Activated CD8-positive, alpha-beta T cell treated with anti-CD3 and anti-CD28 coated beads for 36 hours (primary cell): ENCODE measurements around the gene ZMYND8. TPM values are rescaled to one million over a fixed set of nuclear protein-coding genes. Genes with fewer than 3 reads are reported as not detected.

Source experiments
- ATAC-seq: fragments of 200-7000 bp; cut with Tn5 transposase; one replicate; pipeline ENCODE4 v1.10.0; 2021; ENCODE audit warnings: mild to moderate bottlenecking, moderate library complexity
- CTCF ChIA-PET: fragments of 350-600 bp; sonication (Branson Sonifier 250); formaldehyde crosslinking; loops from one replicate; lab custom pipeline; 2021; ENCODE audit warnings: antibody characterized with exemption; lab: Charles Lee
- POLR2A ChIA-PET: fragments of 350-600 bp; sonication (Branson Sonifier 250); formaldehyde crosslinking; loops from one replicate; lab custom pipeline; 2021; ENCODE audit warnings: antibody characterized with exemption; lab: Charles Lee
- DNase-seq: peaks from one replicate; pipeline ENCODE4 v3.0.0-alpha.2; 2020
- H3K27ac Mint-ChIP-seq: one replicate; pipeline ENCODE4 v1.8.0; 2021; ENCODE audit warnings: mild to moderate bottlenecking, mixed read lengths
- H3K27me3 Mint-ChIP-seq: one replicate; pipeline ENCODE4 v1.8.0; 2021; ENCODE audit warnings: mixed read lengths
- H3K36me3 Mint-ChIP-seq: one replicate; pipeline ENCODE4 v1.8.0; 2021; ENCODE audit warnings: low read depth, mixed read lengths
- H3K4me1 Mint-ChIP-seq: one replicate; pipeline ENCODE4 v1.8.0; 2021; ENCODE audit warnings: low read depth, mixed read lengths
- H3K4me3 Mint-ChIP-seq: one replicate; pipeline ENCODE4 v1.8.0; 2021; ENCODE audit warnings: mild to moderate bottlenecking, moderate library complexity, mixed read lengths
- H3K9me3 Mint-ChIP-seq: one replicate; pipeline ENCODE4 v1.8.0; 2021; ENCODE audit warnings: mixed read lengths
- intact Hi-C: fragments of 100-400 bp; cut with micrococcal nuclease; formaldehyde crosslinking; loops from one replicate; pipeline ENCODE4 v1.10.0; 2022
- total RNA-seq, 2 experiments: library from RNA; stranded (reverse); gene quantifications; one replicate each; pipeline ENCODE4 v1.2.3, GENCODE V29; 2021
- TF ChIP-seq, protein P1 (sequence below): fragments of 200-600 bp; IDR thresholded peaks from one replicate; pipeline ENCODE4 v1.8.0; 2022; ENCODE audit warnings: antibody characterized with exemption, mild to moderate bottlenecking

The ZMYND8 gene
- total RNA-seq, 2 experiments from 2014 or later: 31.9 to 33.4 TPM

GRCh38 chr20:47355489-47356219 lies 845 bp downstream of the ZMYND8 start:
- ChIA-PET POLR2A (interaction anchor here (0.6 to 3.4 kb wide), 12 partner anchors 10 to 148 kb away, joined by 3 to 22 read pairs (median 5); no protein-coding TSS in a partner anchor), CTCF (interaction anchor here (0.6 to 13.7 kb wide), 9 partner anchors 8 to 834 kb away, joined by 3 to 151 read pairs (median 5); no protein-coding TSS in a partner anchor)
- TF ChIP-seq, protein P1, sequence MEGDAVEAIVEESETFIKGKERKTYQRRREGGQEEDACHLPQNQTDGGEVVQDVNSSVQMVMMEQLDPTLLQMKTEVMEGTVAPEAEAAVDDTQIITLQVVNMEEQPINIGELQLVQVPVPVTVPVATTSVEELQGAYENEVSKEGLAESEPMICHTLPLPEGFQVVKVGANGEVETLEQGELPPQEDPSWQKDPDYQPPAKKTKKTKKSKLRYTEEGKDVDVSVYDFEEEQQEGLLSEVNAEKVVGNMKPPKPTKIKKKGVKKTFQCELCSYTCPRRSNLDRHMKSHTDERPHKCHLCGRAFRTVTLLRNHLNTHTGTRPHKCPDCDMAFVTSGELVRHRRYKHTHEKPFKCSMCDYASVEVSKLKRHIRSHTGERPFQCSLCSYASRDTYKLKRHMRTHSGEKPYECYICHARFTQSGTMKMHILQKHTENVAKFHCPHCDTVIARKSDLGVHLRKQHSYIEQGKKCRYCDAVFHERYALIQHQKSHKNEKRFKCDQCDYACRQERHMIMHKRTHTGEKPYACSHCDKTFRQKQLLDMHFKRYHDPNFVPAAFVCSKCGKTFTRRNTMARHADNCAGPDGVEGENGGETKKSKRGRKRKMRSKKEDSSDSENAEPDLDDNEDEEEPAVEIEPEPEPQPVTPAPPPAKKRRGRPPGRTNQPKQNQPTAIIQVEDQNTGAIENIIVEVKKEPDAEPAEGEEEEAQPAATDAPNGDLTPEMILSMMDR: no peak
- peaks cover 40% of the 10 kb centered on the region for H3K4me1 Mint-ChIP-seq
- no peaks in the 10 kb centered on the region for H3K9me3 Mint-ChIP-seq
- no peak for ATAC-seq
- peak overlapping the region; percentile 97 for H3K4me3 Mint-ChIP-seq
- intact Hi-C loops: no loop called here
- no peaks in the 10 kb centered on the region for H3K27me3 Mint-ChIP-seq
- peaks cover 38% of the 10 kb centered on the region for H3K36me3 Mint-ChIP-seq
- H3K27ac Mint-ChIP-seq: peak overlapping the region; percentile 95
- DNase-seq: peak; percentile 26

DNA sequence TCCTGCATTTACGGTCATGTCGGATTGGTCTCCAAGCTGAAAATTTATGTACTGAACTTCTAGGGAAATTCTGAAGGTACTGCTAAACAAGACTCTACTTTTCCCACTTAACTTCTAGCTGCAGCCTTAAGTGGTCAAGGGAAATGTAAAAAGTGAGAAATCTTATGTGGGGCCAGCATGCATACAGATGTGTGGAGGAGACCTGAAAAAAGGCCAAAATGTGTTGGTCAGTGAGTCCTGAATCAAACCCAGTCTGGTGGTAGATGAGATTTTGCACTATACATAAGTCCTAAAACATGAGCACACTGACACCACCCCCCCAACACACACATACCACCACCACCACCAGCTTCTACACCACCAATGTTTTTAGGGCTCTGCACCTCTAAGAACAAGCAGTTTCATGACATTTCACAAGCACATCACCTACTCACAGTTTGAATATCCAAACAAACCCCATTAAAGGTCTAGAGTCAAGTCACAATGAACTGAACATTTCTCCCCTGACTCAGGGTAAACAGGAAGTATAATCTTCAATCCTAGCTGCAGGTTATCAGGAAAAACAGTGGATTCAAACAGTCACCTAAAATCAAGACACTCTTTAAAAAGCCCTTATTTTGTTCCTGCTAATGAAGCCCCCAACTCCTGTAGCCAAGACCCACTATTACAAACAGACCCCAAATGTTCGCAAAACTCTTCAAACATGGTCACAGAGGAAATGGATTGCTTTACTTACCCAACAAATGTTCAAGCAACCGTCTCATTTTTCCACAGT lies 1.6 kb downstream of the ZMYND8 start:
- DNase-seq: peak; percentile 43
- no peaks in the 10 kb centered on the region for H3K27me3 Mint-ChIP-seq
- ChIA-PET CTCF (interaction anchor here (0.7 to 13.7 kb wide), 3 partner anchors 28 to 113 kb away, joined by 3 to 151 read pairs (median 95); no protein-coding TSS in a partner anchor), POLR2A (interaction anchor here (0.6 to 1.4 kb wide), 3 partner anchors 10 to 250 kb away, joined by 3 read pairs; no protein-coding TSS in a partner anchor)
- intact Hi-C loops: loop anchor here (5.0 kb wide), 1 partner anchor 38 kb away; no protein-coding TSS in a partner anchor
- no peak for ATAC-seq
- peak overlapping the region; percentile 97 for H3K4me3 Mint-ChIP-seq
- H3K36me3 Mint-ChIP-seq: peaks cover 38% of the 10 kb centered on the region
- TF ChIP-seq, protein P1: no peak
- peak overlapping the region; percentile 95 for H3K27ac Mint-ChIP-seq
- H3K4me1 Mint-ChIP-seq: peaks cover 40% of the 10 kb centered on the region
- no peaks in the 10 kb centered on the region for H3K9me3 Mint-ChIP-seq

DNA sequence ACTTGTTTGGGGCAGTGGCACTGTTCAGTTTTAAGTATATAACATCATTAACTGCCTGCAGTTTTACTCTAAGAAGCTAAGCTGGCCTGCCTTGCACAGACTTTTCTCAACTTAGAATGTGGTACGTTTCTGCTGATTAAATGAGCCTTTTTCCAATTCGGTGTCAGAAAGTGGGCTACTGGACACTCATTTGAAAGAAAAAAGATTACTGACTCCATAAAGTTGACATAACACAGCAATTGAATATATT lies 2.1 kb downstream of the ZMYND8 start:
- intact Hi-C loops: loop anchor here (5.0 kb wide), 1 partner anchor 37 kb away; no protein-coding TSS in a partner anchor
- H3K27me3 Mint-ChIP-seq: no peaks in the 10 kb centered on the region
- DNase-seq: no peak
- peaks cover 38% of the 10 kb centered on the region for H3K36me3 Mint-ChIP-seq
- ATAC-seq: no peak
- peak overlapping the region; percentile 97 for H3K4me3 Mint-ChIP-seq
- no peaks in the 10 kb centered on the region for H3K9me3 Mint-ChIP-seq
- TF ChIP-seq, protein P1: no peak
- peak overlapping the region; percentile 95 for H3K27ac Mint-ChIP-seq
- H3K4me1 Mint-ChIP-seq: peaks cover 40% of the 10 kb centered on the region
- ChIA-PET CTCF (interaction anchor here (0.7 to 13.7 kb wide), 3 partner anchors 28 to 113 kb away, joined by 3 to 151 read pairs (median 95); no protein-coding TSS in a partner anchor), POLR2A (interaction anchor here (1.4 kb wide), 1 partner anchor 66 kb away, joined by 3 read pairs; no protein-coding TSS in a partner anchor)

- ATAC-seq (no peak), DNase-seq (no peak)
- TF ChIP-seq, protein P1: no peak
- intact Hi-C loops: loop anchor here (5.0 kb wide), 1 partner anchor 37 kb away; no protein-coding TSS in a partner anchor
- Mint-ChIP-seq H3K36me3 (peaks cover 38% of the 10 kb centered on the region), H3K4me3 (peak overlapping the region; percentile 97), H3K9me3 (no peaks in the 10 kb centered on the region), H3K27me3 (no peaks in the 10 kb centered on the region), H3K4me1 (peaks cover 35% of the 10 kb centered on the region), H3K27ac (peak overlapping the region; percentile 95)
- ChIA-PET POLR2A (interaction anchor here (0.9 to 1.4 kb wide), 2 partner anchors 19 to 66 kb away, joined by 3 read pairs; no protein-coding TSS in a partner anchor), CTCF (interaction anchor here (0.6 to 13.7 kb wide), 4 partner anchors 14 to 609 kb away, joined by 3 to 151 read pairs (median 50); no protein-coding TSS in a partner anchor)
Measured at GRCh38 chr20:47353692-47354463, 2.6 kb downstream of the ZMYND8 start.
